K562 treated with DMSO at 1 percent for 48 hours (cell line): ENCODE data around the gene CAT. TPM values are rescaled to one million over a fixed set of nuclear protein-coding genes. Genes with fewer than 3 reads are reported as not detected.

Experiments used
- total RNA-seq: library from RNA; unstranded; fragments of 300-600 nt; gene quantifications from 2 replicates; pipeline ENCODE4 v1.2.3, GENCODE V29; 2022; ENCODE audit warnings: low replicate concordance; ENCODE audit errors: extremely low read depth

The CAT gene
- not detected in 2 replicates for total RNA-seq

DNA sequence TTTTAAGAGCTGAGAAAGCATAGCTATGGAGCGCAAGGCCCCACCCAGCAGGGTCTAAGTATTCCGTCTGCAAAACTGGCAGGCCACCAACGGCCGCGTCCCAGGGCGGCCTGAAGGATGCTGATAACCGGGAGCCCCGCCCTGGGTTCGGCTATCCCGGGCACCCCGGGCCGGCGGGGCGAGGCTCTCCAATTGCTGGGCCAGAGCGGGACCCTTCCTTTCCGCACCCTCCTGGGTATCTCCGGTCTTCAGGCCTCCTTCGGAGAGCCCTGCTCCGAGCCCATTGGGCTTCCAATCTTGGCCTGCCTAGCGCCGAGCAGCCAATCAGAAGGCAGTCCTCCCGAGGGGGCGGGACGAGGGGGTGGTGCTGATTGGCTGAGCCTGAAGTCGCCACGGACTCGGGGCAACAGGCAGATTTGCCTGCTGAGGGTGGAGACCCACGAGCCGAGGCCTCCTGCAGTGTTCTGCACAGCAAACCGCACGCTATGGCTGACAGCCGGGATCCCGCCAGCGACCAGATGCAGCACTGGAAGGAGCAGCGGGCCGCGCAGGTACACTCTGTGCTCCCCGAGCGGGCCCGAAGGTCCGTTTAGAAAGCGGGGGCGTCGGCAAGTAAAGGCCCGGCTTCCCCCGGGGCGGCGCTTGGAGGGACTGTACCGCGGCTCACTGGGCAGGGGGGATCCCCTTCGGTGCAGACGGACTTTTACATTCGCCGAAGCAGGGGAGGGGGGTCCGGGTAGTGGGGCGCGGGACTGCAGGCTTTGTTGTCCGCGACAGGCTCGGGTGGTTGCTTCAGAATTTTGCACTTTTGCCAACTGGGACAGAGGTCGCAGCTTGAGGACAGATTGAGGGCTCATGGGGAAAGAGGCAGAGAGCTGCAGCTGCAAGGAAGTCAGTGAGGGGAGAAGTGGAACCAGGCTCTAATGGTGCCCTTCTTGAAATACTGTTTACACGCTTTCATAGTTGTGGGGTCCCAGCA, at the start of gene CAT:
CAT (plus strand) TSS at position 406 of the 979 bp plus-strand sequence; CDS start at position 486, 80 bp downstream.

DNA sequence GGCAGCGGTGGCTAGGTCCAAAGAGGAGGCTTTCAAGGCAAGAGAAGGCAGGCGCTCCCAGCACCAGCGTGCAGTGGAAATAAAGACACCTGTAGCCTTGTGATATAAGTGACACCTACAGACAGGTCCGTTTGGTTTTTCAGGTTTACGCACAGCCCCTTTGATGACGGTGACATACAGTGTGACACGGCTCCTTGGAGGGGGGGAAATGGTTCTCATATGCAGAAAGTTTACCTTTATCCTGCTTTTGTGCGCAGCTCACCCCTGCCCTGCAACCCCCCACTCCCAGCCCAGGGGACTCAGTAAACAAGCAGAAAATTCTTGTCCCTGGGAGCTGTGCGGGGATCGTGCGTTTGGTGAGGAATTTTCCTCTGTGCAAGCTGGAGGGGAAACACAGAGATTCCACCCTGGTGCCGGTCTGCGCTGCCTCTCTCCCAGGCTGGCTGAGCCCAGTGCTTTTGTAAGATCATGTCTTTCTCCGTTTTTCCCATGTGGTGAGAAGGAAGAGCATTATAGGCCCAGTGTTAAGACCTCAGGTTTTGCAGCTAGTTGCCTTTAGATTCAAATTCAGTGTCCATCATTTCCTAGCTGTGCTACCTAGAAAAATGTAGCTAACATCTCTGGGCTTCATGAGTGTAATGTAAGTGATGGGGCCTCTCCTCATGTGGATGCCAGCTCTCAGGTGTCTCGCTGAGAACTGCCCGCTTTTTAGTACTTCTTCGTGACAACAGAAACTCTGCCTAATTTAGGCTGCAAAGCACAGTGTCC, 75.1 kb downstream of the CAT start, which contains the start of gene ELF5:
ELF5 (minus strand) TSS at position 113 of the 768 bp plus-strand sequence. CDS start 8,045 bp downstream, outside the sequence.

Other genes starting within 250 kb of the CAT start
- gene ABTB2, start 80.9 kb upstream of the CAT start, total RNA-seq = not detected in 2 replicates
- gene ELF5, start 74.9 kb downstream of the CAT start, total RNA-seq = not detected in 2 replicates
- gene EHF, start 182.2 kb downstream of the CAT start, total RNA-seq = not detected in 2 replicates